PC-3 (cell line): ENCODE measurements around the gene C6orf136. TPM values are rescaled to one million over a fixed set of nuclear protein-coding genes. Genes with fewer than 3 reads are reported as not detected.

Experiments
- ATAC-seq: fragments of 200-7000 bp; cut with Tn5 transposase; 2 replicates; pipeline ENCODE4 v1.9.1; 2020; ENCODE audit warnings: mild to moderate bottlenecking, moderate library complexity
- BruUV-seq: library from RNA; stranded (reverse); fragments of 400-500 nt; replicated peaks from 2 replicates; lab custom pipeline; 2021; lab: Mats Ljungman, UMichigan
- CTCF ChIA-PET: fragments of 300-600 bp; sonication (Branson Sonifier 250); formaldehyde crosslinking; loops from one replicate; lab custom pipeline; 2022; ENCODE audit warnings: antibody characterized with exemption; lab: Charles Lee
- POLR2A ChIA-PET: fragments of 300-600 bp; sonication (Branson Sonifier 250); formaldehyde crosslinking; loops from one replicate; lab custom pipeline; 2022; ENCODE audit warnings: antibody characterized with exemption; ENCODE audit not compliant: unreplicated experiment; lab: Charles Lee
- DNase-seq: peaks from one replicate; pipeline ENCODE4 v3.0.0-alpha.2; 2015
- H2AFZ ChIP-seq: fragments of 300-600 bp; sonication (generic); 2 replicates; pipeline ENCODE4 v1.6.0; 2016; ENCODE audit warnings: antibody characterized with exemption, low read length
- H3F3A ChIP-seq: fragments of 300-600 bp; sonication (generic); one replicate; pipeline ENCODE4 v1.6.0; 2017; ENCODE audit warnings: antibody characterized with exemption, low read length, control low read depth, mild to moderate bottlenecking; ENCODE audit not compliant: unreplicated experiment
- H3K27ac ChIP-seq: fragments of 300-600 bp; sonication (generic); 2 replicates; pipeline ENCODE4 v1.5.1; 2016; ENCODE audit warnings: mild to moderate bottlenecking, low read length
- H3K27me3 ChIP-seq: fragments of 300-600 bp; sonication (generic); 2 replicates; pipeline ENCODE4 v1.6.1; 2016; ENCODE audit warnings: low read length, mixed read lengths
- H3K36me3 ChIP-seq: fragments of 300-600 bp; sonication (generic); 2 replicates; pipeline ENCODE4 v1.6.1; 2016; ENCODE audit warnings: low read depth, mixed run types, low read length, mixed read lengths
- H3K4me1 ChIP-seq: fragments of 300-600 bp; sonication (generic); 2 replicates; pipeline ENCODE4 v1.5.1; 2016; ENCODE audit warnings: low read length; ENCODE audit not compliant: insufficient read depth
- H3K4me2 ChIP-seq: fragments of 300-600 bp; sonication (generic); 2 replicates; pipeline ENCODE4 v1.6.0; 2016; ENCODE audit warnings: low read length
- H3K4me3 ChIP-seq: fragments of 300-600 bp; sonication (generic); 2 replicates; pipeline ENCODE4 v1.5.1; 2016; ENCODE audit warnings: mild to moderate bottlenecking, low read length, mixed read lengths
- H3K79me2 ChIP-seq: fragments of 300-600 bp; sonication (generic); 2 replicates; pipeline ENCODE4 v1.6.1; 2017; ENCODE audit warnings: low read length, mixed read lengths
- H3K9ac ChIP-seq: fragments of 300-600 bp; sonication (generic); 2 replicates; pipeline ENCODE4 v1.6.0; 2016; ENCODE audit warnings: mild to moderate bottlenecking, low read length
- H3K9me2 ChIP-seq: fragments of 300-600 bp; sonication (generic); replicated peaks from 2 replicates; pipeline ENCODE4 v1.6.1; 2016; ENCODE audit warnings: mixed run types, low read length, mixed read lengths
- H3K9me3 ChIP-seq: fragments of 300-600 bp; sonication (generic); 2 replicates; pipeline ENCODE4 v1.6.1; 2016; ENCODE audit warnings: low read length, mixed read lengths
- H4K20me1 ChIP-seq: fragments of 300-600 bp; sonication (generic); 2 replicates; pipeline ENCODE4 v1.6.1; 2016; ENCODE audit warnings: low read length, mixed read lengths
- EZH2 ChIP-seq: fragments of 300-600 bp; sonication (generic); IDR thresholded peaks from one replicate; pipeline ENCODE4 v1.6.1; 2017; ENCODE audit warnings: antibody characterized with exemption, mild to moderate bottlenecking, low read length; ENCODE audit not compliant: unreplicated experiment
- EZH2phosphoT487 ChIP-seq: fragments of 300-600 bp; sonication (generic); IDR thresholded peaks from 2 replicates; pipeline ENCODE4 v1.6.1; 2018; ENCODE audit warnings: mild to moderate bottlenecking, antibody characterized with exemption, low read length, borderline replicate concordance
- intact Hi-C: fragments of 100-400 bp; cut with micrococcal nuclease; formaldehyde crosslinking; loops from 2 replicates; pipeline ENCODE4 v1.9.0; 2023
- total RNA-seq: library from RNA; depleted of rRNA; stranded (reverse); fragments of >200 nt; gene quantifications from 2 replicates; pipeline ENCODE4 v1.2.3, GENCODE V29; 2014
- TF ChIP-seq, protein P1 (sequence below): fragments of 300-600 bp; sonication (generic); conservative IDR thresholded peaks from 2 replicates; pipeline ENCODE4 v1.5.1; 2017; ENCODE audit warnings: antibody characterized with exemption, low read depth, mild to moderate bottlenecking, low read length

Gene C6orf136
- total RNA-seq, 1 experiment from 2014 or later = 18.7 TPM

GRCh38 chr6:30616811-30617564 lies 29.9 kb upstream of the C6orf136 start, which contains the start of gene PPP1R10:
Gene PPP1R10, minus strand, starts transcription at chr6:30617243. Its CDS starts 7,299 bp downstream, at chr6:30609944.
- TF ChIP-seq EZH2phosphoT487 = no peak
- TF ChIP-seq, protein P1, sequence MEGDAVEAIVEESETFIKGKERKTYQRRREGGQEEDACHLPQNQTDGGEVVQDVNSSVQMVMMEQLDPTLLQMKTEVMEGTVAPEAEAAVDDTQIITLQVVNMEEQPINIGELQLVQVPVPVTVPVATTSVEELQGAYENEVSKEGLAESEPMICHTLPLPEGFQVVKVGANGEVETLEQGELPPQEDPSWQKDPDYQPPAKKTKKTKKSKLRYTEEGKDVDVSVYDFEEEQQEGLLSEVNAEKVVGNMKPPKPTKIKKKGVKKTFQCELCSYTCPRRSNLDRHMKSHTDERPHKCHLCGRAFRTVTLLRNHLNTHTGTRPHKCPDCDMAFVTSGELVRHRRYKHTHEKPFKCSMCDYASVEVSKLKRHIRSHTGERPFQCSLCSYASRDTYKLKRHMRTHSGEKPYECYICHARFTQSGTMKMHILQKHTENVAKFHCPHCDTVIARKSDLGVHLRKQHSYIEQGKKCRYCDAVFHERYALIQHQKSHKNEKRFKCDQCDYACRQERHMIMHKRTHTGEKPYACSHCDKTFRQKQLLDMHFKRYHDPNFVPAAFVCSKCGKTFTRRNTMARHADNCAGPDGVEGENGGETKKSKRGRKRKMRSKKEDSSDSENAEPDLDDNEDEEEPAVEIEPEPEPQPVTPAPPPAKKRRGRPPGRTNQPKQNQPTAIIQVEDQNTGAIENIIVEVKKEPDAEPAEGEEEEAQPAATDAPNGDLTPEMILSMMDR = no peak
- no peak for TF ChIP-seq EZH2
- H2AFZ ChIP-seq = peak within 1 kb of the TSS; percentile 82
- H3K79me2 ChIP-seq = peaks cover 62% of the 10 kb centered on the region
- DNase-seq (peak; percentile 100), ATAC-seq (peak; percentile 73)
- peak within 1 kb of the TSS; percentile 92 for H3K27ac ChIP-seq
- TSS peak; percentile 75 for BruUV-seq
- peak within 1 kb of the TSS; percentile 99 for H3K4me2 ChIP-seq
- intact Hi-C loops = loop anchor here (1.0 kb wide), 2 partner anchors 56 to 103 kb away; partner anchors contain the start of genes DHX16 and TUBB
- no peaks in the 10 kb centered on the region for H3K9me3 ChIP-seq
- CTCF ChIA-PET = interaction anchor here (0.6 kb wide), 1 partner anchor 114 kb away, joined by 4 read pairs; no protein-coding TSS in a partner anchor
- H4K20me1 ChIP-seq = peaks cover 35% of the 10 kb centered on the region
- H3K27me3 ChIP-seq = no peaks in the 10 kb centered on the region
- H3K4me1 ChIP-seq = peaks cover 40% of the 10 kb centered on the region
- POLR2A ChIA-PET = interaction anchor here (0.7 to 0.9 kb wide), 2 partner anchors 96 to 100 kb away, joined by 3 read pairs; partner anchors contain the start of gene MDC1
- H3K9ac ChIP-seq = peak within 1 kb of the TSS; percentile 99
- H3K9me2 ChIP-seq = no peaks in the 10 kb centered on the region
- peaks cover 25% of the 10 kb centered on the region for H3F3A ChIP-seq
- peak within 1 kb of the TSS; percentile 86 for H3K4me3 ChIP-seq
- peaks cover 22% of the 10 kb centered on the region for H3K36me3 ChIP-seq

GRCh38 chr6:30617565-30618269 lies 29.2 kb upstream of the C6orf136 start, which contains the start of gene MRPS18B:
Gene MRPS18B, plus strand, starts transcription at chr6:30617840. Its CDS starts 26 bp downstream, at chr6:30617866.
- H3K4me1 ChIP-seq = peaks cover 37% of the 10 kb centered on the region
- ATAC-seq = peak; percentile 79
- intact Hi-C loops = loop anchor here (1.0 kb wide), 2 partner anchors 56 to 103 kb away; partner anchors contain the start of genes DHX16 and TUBB
- TF ChIP-seq, protein P1 = no peak
- no peak for TF ChIP-seq EZH2
- no peak for TF ChIP-seq EZH2phosphoT487
- H3K27ac ChIP-seq = peak within 1 kb of the TSS; percentile 92
- ChIA-PET CTCF (interaction anchor here (0.6 to 0.9 kb wide), 2 partner anchors 55 to 113 kb away, joined by 3 to 4 read pairs; partner anchors contain the start of gene DHX16), POLR2A (interaction anchor here (0.7 to 0.9 kb wide), 2 partner anchors 95 to 99 kb away, joined by 3 read pairs; partner anchors contain the start of gene MDC1)
- peaks cover 22% of the 10 kb centered on the region for H3K36me3 ChIP-seq
- H3K4me3 ChIP-seq = peak within 1 kb of the TSS; percentile 86
- H3K9me3 ChIP-seq = no peaks in the 10 kb centered on the region
- H4K20me1 ChIP-seq = peaks cover 28% of the 10 kb centered on the region
- H3K27me3 ChIP-seq = no peaks in the 10 kb centered on the region
- peak within 1 kb of the TSS; percentile 82 for H2AFZ ChIP-seq
- no peaks in the 10 kb centered on the region for H3K9me2 ChIP-seq
- peaks cover 56% of the 10 kb centered on the region for H3K79me2 ChIP-seq
- peak within 1 kb of the TSS; percentile 99 for H3K4me2 ChIP-seq
- DNase-seq = peak; percentile 97
- BruUV-seq = TSS peak; percentile 79
- H3F3A ChIP-seq = peaks cover 25% of the 10 kb centered on the region
- peak within 1 kb of the TSS; percentile 99 for H3K9ac ChIP-seq
